ENCODE data around the gene SLC5A3. TPM values are rescaled to one million over a fixed set of nuclear protein-coding genes. Genes with fewer than 3 reads are reported as not detected.

SLC5A3 gene
- total and polyA plus RNA-seq, 2 donors (not counting 1 experiment from before 2014, with no cell fraction given) = 1.2 to 16.7 TPM

DNA sequence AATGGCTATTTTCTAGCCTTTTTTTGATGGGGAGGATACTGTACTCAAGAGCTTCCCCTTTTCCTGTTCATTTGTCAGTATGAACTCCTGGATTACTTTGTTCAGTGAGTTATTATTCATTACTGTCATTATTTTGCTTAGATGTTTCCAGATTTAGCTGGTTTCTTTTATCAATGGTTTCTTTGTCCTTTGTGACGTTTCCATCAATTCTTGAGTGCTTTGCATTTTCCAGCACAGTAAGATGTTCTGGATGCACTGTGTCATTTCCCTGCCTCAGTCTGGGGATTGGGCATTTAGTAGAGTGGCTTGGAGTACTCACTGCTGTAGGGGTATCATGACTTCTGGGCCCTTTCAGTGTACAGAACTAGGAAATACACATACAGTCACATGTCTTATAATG is 34.2 kb downstream of the SLC5A3 start:
- Mint-ChIP-seq H3K27ac (no peak overlapping the region), H3K4me3 (no peak overlapping the region)

DNA sequence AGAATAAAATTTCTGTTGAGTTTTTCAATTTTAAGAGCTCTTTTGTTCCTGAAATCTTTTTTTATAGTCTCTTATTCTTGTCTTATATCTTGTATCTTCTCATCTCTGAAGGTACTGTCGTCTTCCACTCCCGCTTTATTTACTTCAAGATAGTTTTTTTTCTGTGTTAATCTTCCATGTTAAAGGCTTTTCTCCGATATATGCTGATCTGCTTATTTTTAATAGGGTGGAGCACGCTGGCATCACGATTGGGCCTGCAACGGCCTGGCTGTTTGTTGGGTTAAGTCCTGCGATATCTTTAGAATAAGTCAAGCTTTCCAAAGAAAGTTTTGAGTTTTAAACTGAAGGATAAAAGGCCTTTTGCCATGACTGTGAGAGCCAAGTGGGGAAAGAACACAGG is 35.7 kb downstream of the SLC5A3 start:
- no peak for TF ChIP-seq EZH2 (IDR thresholded peaks at IDR 0.05; ENCODE audit: borderline replicate concordance, insufficient read depth, low read depth, low read length, poor library complexity, severe bottlenecking)
- TF ChIP-seq, protein P1, sequence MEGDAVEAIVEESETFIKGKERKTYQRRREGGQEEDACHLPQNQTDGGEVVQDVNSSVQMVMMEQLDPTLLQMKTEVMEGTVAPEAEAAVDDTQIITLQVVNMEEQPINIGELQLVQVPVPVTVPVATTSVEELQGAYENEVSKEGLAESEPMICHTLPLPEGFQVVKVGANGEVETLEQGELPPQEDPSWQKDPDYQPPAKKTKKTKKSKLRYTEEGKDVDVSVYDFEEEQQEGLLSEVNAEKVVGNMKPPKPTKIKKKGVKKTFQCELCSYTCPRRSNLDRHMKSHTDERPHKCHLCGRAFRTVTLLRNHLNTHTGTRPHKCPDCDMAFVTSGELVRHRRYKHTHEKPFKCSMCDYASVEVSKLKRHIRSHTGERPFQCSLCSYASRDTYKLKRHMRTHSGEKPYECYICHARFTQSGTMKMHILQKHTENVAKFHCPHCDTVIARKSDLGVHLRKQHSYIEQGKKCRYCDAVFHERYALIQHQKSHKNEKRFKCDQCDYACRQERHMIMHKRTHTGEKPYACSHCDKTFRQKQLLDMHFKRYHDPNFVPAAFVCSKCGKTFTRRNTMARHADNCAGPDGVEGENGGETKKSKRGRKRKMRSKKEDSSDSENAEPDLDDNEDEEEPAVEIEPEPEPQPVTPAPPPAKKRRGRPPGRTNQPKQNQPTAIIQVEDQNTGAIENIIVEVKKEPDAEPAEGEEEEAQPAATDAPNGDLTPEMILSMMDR (IDR thresholded peaks at IDR 0.05) = no peak
- intact Hi-C loops (cut with micrococcal nuclease) = no loop called here
- WGBS (ENCODE audit: insufficient coverage) = 100% methylated on average over 4 of the region's 7 CpGs
- no peak overlapping the region for H3K4me3 Mint-ChIP-seq
- H3K27ac ChIP-seq (ENCODE audit: low read length in 2 of 2) = no peak overlapping the region
- peaks cover 16% of the 10 kb centered on the region for H3K79me2 ChIP-seq (ENCODE audit: control insufficient read depth, insufficient read depth, low read length)
- H3K9me3 Mint-ChIP-seq (ENCODE audit: insufficient read depth) = no peaks in the 10 kb centered on the region
- no peak for ATAC-seq (ENCODE audit: low read depth)
- H2AFZ ChIP-seq (ENCODE audit: insufficient read depth, low read depth, low read length, poor library complexity, severe bottlenecking) = no peak overlapping the region
- CTCF ChIA-PET = no interaction called here
- H3K27me3 ChIP-seq (replicated peaks in 1 of 4; ENCODE audit: control extremely low read depth in 1 of 4, control insufficient read depth in 3 of 4, insufficient read depth in 4 of 4, low read length in 3 of 4) = no peaks in the 10 kb centered on the region
- no peak overlapping the region for H3K9ac ChIP-seq (ENCODE audit: low read length)
- no peaks in the 10 kb centered on the region for H3K4me1 ChIP-seq (ENCODE audit: control insufficient read depth in 2 of 2, insufficient read depth in 2 of 2, low read length in 2 of 2)
- peaks cover 16% of the 10 kb centered on the region for H4K20me1 ChIP-seq (ENCODE audit: control insufficient read depth, insufficient read depth, low read length, poor library complexity, severe bottlenecking)
- H3K9me3 ChIP-seq (ENCODE audit: control extremely low read depth in 1 of 3, control insufficient read depth in 2 of 3, insufficient read depth in 1 of 3, low read length in 2 of 3) = no peaks in the 10 kb centered on the region
- POLR2A ChIA-PET = no interaction called here
- no peak overlapping the region for H3K27ac Mint-ChIP-seq
- no peak for DNase-seq
- no peak overlapping the region for H3K4me2 ChIP-seq (replicated peaks; ENCODE audit: low read depth, low read length, poor library complexity, severe bottlenecking)
- no peaks in the 10 kb centered on the region for H3K27me3 Mint-ChIP-seq
- H3K4me3 ChIP-seq (ENCODE audit: control extremely low read depth in 1 of 5, extremely low read depth in 1 of 5, insufficient read depth in 1 of 5, low read depth in 2 of 5, low read length in 4 of 5) = no peak overlapping the region
- H3K4me1 Mint-ChIP-seq = peaks cover 24% of the 10 kb centered on the region
- no peaks in the 10 kb centered on the region for H3K36me3 ChIP-seq (replicated peaks in 1 of 2; ENCODE audit: control extremely low read depth in 1 of 2, control insufficient read depth in 1 of 2, extremely low read depth in 1 of 2, insufficient read depth in 2 of 2, low read length in 1 of 2)

More for the DNA sequence above, 34.2 kb downstream of the SLC5A3 start:
- intact Hi-C loops (cut with micrococcal nuclease) = no loop called here
- 100% methylated on average over 1 of the region's 1 CpG for WGBS (ENCODE audit: insufficient coverage)
- no peak overlapping the region for H3K4me2 ChIP-seq (replicated peaks; ENCODE audit: low read depth, low read length, poor library complexity, severe bottlenecking)
- no peaks in the 10 kb centered on the region for H3K36me3 ChIP-seq (replicated peaks in 1 of 2; ENCODE audit: control extremely low read depth in 1 of 2, control insufficient read depth in 1 of 2, extremely low read depth in 1 of 2, insufficient read depth in 2 of 2, low read length in 1 of 2)
- TF ChIP-seq EZH2 (IDR thresholded peaks at IDR 0.05; ENCODE audit: borderline replicate concordance, insufficient read depth, low read depth, low read length, poor library complexity, severe bottlenecking) = no peak
- TF ChIP-seq, protein P1 (IDR thresholded peaks at IDR 0.05) = no peak
- no peaks in the 10 kb centered on the region for H3K9me3 Mint-ChIP-seq (ENCODE audit: insufficient read depth)
- ChIA-PET POLR2A (no interaction called here), CTCF (interaction anchor here (1.2 kb wide), 1 partner anchor 240 kb away, joined by 3 read pairs; no protein-coding TSS in a partner anchor)
- H3K9me3 ChIP-seq (ENCODE audit: control extremely low read depth in 1 of 3, control insufficient read depth in 2 of 3, insufficient read depth in 1 of 3, low read length in 2 of 3) = no peaks in the 10 kb centered on the region
- H3K4me1 ChIP-seq (ENCODE audit: control insufficient read depth in 2 of 2, insufficient read depth in 2 of 2, low read length in 2 of 2) = no peaks in the 10 kb centered on the region
- no peak overlapping the region for H2AFZ ChIP-seq (ENCODE audit: insufficient read depth, low read depth, low read length, poor library complexity, severe bottlenecking)
- H3K4me3 ChIP-seq (ENCODE audit: control extremely low read depth in 1 of 5, extremely low read depth in 1 of 5, insufficient read depth in 1 of 5, low read depth in 2 of 5, low read length in 4 of 5) = no peak overlapping the region
- H4K20me1 ChIP-seq (ENCODE audit: control insufficient read depth, insufficient read depth, low read length, poor library complexity, severe bottlenecking) = peaks cover 14% of the 10 kb centered on the region
- no peaks in the 10 kb centered on the region for H3K27me3 ChIP-seq (replicated peaks in 1 of 4; ENCODE audit: control extremely low read depth in 1 of 4, control insufficient read depth in 3 of 4, insufficient read depth in 4 of 4, low read length in 3 of 4)
- no peaks in the 10 kb centered on the region for H3K27me3 Mint-ChIP-seq
- H3K4me1 Mint-ChIP-seq = peaks cover 16% of the 10 kb centered on the region
- ATAC-seq (ENCODE audit: low read depth) = no peak
- H3K79me2 ChIP-seq (ENCODE audit: control insufficient read depth, insufficient read depth, low read length) = peaks cover 22% of the 10 kb centered on the region
- H3K27ac ChIP-seq (ENCODE audit: low read length in 2 of 2) = no peak overlapping the region
- no peak for DNase-seq
- H3K9ac ChIP-seq (ENCODE audit: low read length) = no peak overlapping the region

Data from B cell (primary cell).